NCI-H1694 (cell line): Measurements from ENCODE around the gene CASKIN1.

ENCODE experiments used
- DNase-seq: peaks from one replicate; lab custom pipeline; 2025; lab: John Stamatoyannopoulos, UW

Gene CASKIN1

DNA sequence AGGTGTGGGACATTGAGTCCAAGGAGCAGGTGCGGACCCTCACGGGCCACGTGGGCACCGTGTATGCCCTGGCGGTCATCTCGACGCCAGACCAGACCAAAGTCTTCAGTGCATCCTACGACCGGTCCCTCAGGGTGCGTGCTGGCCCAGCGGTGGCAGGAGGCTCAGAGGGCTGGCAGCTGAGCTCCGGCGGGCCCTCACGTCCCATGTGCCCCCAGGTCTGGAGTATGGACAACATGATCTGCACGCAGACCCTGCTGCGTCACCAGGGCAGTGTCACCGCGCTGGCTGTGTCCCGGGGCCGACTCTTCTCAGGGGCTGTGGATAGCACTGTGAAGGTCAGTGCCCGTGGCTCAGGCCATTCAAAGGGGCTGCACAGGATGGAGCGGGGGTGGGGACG, 20.4 kb downstream of the CASKIN1 start:
- no peak for DNase-seq

DNA sequence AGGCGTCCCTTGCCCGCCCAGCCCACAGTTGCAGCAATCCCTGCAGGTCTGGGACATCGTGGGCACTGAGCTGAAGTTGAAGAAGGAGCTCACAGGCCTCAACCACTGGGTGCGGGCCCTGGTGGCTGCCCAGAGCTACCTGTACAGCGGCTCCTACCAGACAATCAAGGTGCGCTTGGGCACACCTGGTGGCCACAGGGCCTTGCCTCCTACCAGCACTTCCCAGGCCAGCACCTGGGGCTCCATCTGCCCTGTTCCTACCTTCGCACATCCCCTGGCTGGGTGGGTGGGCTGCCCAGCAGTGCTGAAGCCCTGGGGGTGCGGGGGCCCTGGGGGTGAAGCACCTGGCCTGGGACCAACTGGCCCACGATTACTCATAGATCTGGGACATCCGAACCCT, 21.0 kb downstream of the CASKIN1 start:
- DNase-seq, result no peak

DNA sequence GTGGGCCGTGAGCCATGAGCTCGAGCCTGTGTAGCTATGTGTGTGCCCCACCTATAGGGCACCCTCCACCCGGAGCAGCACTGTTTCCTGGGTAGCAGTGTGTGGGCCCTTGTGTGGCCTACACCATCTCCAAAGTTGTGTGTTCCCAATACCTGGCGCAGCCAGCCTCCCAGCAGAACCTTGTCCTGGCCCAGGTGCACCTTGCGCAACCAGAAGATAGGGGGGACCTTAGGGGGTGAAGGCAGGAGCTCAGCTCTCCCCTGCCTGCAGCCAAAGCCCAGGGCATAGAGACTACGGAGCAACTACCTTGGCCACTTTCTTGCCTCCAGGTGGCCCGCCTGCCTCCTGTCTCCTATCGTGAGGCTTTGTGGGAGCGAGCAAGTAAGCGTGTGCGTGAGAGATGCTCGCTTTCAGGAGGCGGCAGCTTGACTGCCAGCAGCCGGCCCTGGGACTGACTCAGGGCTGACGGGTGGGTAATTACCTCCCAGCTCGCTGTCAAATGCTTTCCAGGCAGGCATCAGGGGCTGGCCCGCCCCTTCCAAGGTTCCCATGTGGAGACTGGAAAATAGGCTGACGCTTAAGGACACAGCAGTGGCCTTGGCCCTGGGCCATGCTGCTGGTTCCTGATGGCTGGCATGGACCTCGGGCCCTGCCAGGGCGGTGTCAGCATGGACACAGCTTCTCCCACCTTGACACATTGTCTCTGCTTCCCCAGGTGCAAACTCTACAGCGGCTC, 21.8 kb downstream of the CASKIN1 start:
- no peak for DNase-seq

GRCh38 chr16:2173916-2174315, 22.5 kb downstream of the CASKIN1 start:
- no peak for DNase-seq

GRCh38 chr16:2173366-2173765, 23.0 kb downstream of the CASKIN1 start:
- no peak for DNase-seq

- DNase-seq, result no peak
These were observed 23.6 kb downstream of the CASKIN1 start for GRCh38 chr16:2172688-2173335.

DNA sequence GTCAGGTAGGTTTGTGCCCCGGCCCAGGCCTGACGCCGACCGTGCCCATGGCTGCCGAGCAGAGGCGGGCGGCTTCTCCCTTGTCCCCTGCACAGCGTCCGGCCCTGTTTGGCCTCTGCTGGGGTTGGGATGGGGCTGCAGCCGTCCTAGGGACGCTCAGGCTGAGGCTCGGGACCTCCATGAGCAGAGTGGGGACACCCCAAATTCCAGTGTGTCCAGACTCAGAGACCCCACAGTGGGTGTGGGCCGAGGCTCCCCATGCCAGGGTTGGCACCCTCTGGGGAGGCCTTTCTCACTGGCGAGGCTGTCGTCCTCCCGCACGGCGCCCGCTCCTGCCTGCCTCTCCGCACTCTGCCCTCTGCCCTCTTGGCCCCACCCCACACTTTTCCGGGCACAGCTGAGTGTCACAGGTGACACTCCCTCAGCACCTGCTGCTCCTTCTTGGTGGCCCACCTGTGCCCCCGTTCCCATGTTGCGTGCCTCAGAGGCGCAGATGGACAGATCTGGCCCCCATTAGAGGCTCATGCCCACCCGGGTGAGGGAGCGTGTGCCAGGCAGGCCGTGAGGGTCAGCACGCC, 24.7 kb downstream of the CASKIN1 start:
- DNase-seq, result no peak

DNA sequence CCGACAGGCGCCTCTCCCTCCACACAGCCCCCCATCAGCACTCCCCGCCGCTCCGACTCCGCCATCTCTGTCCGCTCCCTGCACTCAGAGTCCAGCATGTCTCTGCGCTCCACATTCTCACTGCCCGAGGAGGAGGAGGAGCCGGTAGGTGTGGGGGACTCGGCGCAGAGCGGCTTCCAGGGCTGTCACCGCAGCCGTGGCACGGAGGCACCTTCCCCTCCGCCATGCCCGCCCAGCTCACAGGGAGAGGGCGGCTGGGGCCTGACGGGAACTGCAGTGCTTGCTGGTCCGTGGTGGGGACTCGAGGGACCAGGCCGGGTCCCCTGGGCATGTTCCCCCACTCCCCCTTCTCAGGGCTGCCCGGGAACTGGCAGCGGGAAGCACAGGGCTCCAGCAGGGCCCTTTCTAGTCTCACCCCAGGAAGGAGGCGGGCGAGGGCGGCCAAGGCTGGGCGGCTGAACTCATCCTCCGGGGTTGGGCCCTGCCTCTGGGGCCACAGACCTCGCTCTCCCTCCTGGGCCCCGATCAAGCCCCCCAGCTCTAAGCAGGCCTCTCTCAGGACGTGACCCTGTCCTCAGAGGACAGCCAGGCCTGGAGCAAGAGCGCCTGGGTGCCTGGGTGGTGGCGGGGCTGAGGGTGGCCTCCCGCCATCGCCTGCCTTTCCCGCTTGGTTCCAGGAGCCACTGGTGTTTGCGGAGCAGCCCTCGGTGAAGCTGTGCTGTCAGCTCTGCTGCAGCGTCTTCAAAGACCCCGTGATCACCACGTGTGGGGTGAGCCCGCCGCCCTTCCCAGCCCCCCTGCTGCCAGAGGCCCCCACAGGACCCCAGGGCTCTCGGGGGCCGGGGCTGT, 25.6 kb downstream of the CASKIN1 start:
- no peak for DNase-seq

DNA sequence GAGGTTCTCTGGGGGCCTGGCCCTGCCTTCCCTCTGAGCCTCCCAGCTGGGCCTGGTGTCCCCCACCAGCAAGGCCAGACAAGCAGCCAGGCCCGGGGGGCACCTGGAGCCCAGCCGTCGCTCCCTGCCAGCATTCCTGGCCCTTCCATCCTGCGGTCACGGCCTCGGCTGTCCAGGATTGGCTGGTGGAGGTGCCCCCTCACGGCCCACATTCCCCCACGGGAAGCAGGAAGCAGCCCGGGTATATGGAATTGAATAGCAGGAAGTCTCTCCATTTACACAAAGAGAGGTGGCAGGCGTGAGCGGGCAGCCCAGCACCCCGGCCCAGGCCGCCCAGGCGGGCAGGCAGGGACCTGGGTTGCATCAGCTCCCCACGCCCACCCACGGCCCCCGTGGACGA, 26.3 kb downstream of the CASKIN1 start:
- no peak for DNase-seq

DNA sequence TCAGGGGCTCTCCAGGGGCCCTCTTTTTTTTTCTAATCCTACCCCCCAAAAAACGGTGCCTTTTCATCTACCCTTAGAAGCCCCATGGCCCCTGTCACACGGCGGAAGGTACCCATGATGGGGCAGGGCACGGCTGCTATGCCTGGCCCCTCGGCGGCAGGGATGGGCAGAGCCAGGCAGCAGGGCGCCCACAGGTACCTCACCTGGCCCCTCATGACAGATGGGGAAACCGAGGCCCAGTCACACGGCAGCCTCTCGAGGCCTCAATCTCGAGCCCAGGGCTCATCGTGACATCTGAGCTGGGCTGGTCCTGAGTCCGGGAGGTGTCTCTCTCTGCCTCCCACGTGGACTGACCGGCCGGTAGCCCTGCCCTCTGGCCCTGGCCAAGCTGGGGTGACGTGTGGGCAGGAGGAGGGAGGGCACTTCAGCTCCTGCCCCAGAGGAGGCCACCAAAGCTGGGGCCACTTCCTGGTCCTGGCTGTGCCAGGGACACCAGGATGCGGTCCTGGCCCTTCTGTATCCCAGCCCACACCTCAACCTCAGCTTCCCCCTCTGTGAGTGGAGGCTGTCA, 29.3 kb downstream of the CASKIN1 start:
- DNase-seq, result no peak

DNA sequence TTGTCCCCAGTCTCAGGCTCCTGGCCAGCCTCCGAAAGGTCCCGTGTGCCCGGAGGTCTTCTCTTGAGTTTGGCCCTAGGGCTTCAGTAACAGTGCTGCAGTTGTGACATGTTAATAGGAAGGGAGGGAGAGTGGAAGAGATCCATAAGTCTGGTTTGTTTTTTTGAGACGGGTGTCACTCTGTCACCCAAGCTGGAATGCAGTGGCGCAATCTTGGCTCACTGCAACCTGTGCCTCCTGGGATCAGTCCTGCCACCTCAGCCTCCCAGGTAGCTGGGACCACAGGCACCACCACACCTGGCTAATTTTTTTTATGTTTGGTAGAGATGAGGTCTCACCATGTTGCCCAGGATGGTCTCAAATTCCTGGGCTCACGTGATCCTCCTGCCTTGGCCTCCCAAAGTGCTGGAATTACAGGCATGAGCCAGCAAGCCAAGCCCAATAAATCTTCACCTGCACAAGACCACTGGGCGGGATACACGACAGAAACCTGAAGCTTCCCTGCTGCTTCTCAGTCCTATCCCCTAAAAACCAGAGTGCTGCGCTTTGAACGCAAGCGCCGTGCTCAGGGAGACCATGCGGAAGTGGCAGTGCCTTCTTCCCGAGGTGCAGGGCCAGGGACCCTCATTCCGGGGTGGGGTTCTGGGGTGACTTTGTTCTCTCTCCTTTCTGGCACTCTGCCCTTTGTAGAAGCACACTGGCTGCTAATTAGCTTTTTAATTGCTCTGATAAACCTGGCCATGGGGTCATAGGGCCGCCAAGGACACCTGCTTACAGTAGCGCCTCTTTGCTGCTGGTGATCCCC, 29.9 kb downstream of the CASKIN1 start:
- no peak for DNase-seq

DNA sequence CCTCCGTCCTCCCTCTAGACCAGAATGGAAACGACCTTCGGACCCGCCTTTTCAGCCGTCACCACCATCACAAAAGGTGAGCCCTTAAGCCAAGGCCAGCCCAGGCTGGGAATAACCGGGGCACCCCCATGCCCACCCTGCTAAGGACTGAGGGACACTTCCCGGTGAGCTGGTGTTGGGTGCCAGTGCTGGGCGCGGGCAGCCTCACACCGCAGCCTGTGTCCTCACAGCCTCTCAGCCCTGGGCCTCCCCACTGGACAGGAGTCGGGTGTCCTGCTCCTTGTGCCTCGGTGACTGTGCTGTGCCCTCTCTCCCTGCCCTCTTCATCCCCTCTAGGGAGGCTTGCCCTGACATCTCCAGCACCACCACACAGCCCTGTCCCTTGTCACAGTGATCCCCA, 30.5 kb downstream of the CASKIN1 start:
- DNase-seq, result no peak

DNA sequence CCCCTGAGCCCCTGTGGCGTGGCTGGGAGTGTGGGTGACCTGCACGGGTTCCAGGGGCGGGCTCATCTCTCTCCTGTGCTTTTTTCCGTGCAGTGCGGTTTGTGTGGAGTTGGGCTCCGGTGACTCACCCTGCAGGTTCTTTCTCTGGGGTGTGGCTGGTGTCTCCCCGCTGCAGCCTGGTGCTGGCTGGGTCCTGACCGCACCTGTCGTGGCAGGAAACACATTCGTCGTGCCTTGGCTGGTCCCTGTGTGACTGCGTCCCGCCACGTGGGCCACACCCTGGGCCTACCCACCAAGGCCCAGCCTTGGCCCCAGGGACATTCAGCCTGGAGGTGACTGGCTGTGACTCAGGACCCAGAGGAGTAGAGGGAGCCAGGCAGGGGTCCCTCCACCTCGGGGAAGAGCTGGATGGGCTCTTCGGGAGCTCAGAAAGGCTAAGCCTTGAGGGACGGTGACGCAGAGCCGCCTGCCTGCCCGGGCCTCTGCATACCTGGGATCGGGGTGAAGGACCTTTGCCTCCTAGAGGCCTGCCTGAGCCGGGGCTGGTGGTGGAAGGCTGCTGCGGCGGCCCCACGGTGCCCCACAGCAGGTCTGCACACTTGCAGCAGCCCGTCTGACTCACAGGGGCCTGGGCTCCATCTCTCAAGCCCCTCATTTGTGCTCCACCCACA, 33.1 kb downstream of the CASKIN1 start:
- no peak for DNase-seq

DNA sequence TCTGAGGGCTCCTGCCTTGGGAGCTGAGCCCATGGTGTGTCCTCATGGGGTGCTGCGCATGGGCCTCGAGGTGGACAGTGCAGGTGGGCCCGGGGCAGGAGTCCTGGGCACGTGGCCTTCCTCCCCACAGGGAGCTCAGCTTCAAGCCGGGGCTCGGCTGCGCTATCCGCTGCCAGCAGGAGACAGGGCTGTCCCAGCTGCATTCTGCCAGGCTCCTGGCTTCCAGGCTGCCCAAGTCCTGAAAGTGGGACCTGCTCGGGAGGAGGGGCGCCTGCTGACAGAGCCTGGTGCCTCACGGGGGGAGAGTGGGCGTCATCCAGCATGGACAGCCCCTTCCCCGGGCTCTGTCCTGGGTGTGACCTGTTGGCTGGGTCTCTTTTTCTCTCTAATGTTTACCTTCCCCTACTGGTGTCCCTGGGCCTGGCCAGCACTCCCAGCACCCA, 33.7 kb downstream of the CASKIN1 start:
- no peak for DNase-seq

DNA sequence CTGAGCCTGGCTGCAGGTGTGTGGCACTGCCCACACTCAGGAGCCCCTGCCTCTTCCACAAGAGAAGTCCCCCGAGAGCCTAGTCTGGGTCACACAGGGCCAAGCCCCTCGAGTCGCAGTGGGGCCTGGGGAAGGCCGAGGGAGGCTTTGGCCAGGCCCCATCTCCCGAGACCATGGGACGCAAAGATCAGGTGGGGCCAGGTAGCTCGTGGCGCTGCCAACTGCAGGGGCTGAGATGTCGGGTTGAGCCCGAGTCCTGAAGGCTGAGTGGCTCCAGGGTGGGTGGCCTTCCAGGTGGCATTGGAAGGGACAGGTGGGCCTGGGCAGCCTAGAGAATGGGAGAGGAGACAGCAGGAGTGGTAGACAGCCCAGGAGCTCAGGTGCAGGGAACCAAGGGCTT, 34.5 kb downstream of the CASKIN1 start:
- DNase-seq, result no peak

DNA sequence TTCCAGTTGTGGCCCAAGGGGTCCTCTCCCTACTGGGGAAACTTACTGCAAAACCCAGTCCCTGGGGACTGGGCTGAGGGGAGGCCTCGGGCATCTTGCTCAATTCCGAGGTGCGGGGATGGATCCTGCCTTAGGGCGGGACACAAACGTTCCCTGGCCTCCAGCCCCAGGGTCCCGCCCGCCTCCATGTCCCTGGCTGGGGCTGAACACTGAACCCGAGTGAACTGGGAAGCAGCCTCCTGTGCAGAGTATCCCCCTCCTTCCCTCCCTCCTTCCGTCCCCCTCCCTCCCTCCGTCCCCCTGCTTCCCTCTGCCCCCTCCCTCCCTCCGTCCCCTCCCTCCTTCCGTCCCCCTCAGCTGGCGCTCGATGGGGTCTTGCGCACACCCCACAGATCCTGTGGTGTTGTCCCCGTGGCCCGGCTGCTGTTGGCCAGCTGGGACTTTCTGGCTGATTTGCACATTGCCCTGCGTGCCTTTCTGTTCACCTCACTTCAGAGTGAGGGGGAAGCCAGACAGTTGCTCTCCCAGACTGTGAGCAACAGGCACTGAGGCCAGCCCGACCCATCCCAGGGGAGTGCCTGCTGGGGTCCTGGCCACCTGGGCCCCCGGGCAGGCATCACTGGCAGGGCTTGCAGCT, 35.4 kb downstream of the CASKIN1 start:
- DNase-seq, result no peak

GRCh38 chr16:2159175-2159838, 37.1 kb downstream of the CASKIN1 start:
- DNase-seq, result no peak

GRCh38 chr16:2158262-2158638, 38.2 kb downstream of the CASKIN1 start:
- no peak for DNase-seq

DNA sequence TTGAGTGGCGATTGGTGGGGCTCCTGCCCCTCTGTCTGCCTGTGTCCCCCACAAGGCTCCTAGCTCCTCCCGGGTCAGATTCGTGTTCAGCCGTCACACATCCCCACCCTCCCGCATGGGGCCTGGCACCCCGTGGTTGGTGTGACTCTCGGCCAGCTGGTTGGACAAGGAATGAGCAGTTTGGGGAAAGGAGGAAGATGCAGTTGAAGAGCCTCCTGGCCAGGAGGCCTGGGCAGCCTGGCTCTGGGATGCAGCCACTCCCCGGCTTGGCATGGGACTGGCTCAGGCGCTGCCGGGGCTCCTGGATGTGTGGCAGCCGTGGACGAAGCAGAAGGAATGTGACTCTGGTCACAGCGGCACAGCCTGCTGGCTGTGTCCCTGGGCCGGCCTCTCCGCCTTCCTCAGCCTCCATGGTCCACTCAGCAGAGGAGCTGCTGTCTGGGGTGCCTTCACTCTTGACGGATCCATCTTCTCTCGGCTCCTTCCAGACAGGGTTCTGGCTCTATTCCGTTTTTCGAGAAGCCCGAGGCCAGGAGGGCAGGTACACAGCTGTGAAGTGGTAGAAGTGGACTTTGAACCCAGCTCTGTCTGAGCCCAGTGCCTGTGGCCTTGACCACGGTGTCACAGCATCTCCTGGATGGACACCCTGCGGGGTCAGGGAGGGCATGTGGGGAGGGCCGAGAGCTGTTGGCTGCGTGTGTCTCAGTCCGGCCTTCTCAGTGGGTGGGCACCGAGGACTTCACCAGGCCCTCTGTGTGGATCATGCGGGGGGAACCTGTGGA, 38.7 kb downstream of the CASKIN1 start:
- DNase-seq, result no peak
